A673 (cell line): Measurements from ENCODE around the gene PIP4K2A.

Source experiments
- CTCF ChIP-seq: fragments of 300-800, 200-600 bp; sonication (generic); conservative IDR thresholded peaks from 2 replicates; pipeline ENCODE4 v1.5.1; 2017; ENCODE audit warnings: low read depth, mild to moderate bottlenecking, antibody characterized with exemption, low read length, moderate library complexity, mixed read lengths
- EZH2 ChIP-seq: fragments of 200-600 bp; sonication (generic); IDR thresholded peaks from 2 replicates; pipeline ENCODE4 v1.6.1; 2017; ENCODE audit warnings: borderline replicate concordance, low read depth, mild to moderate bottlenecking, mixed read lengths, antibody characterized with exemption, low read length; ENCODE audit not compliant: poor library complexity, severe bottlenecking

GRCh38 chr10:22723783-22724182, 9.4 kb upstream of the PIP4K2A start:
- TF ChIP-seq CTCF (no peak), EZH2 (no peak)
